ENCODE results near the gene TRAPPC3L.
"Not testable (repeated sequence)": the region's sequence is repeated elsewhere in the genome, so short reads cannot be mapped to it uniquely, and the experiment has no call there.

DNA sequence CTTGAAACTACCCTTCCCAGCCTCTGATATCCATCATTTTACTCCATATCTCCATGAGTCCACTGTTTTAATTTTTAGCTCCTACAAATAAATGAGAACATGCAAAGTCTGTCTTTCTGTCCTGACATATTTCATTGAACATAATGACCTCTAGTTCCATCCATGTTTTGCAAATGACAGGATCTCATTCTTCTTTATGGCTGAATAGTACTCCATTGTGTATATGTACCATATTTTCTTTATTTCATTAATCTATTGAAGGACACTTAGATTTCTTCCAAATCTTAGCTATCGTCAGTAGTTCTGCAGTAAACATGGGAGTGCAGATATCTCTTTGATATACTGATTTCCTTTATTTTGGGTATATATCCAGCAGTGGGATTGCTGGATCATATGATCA is 50.3 kb downstream of the TRAPPC3L start:
- not testable (repeated sequence) for TF ChIP-seq EZH2 (IDR thresholded peaks at IDR 0.05); POLR2AphosphoS5 (IDR thresholded peaks at IDR 0.05; ENCODE audit: borderline replicate concordance, low read depth, low read length); FOXP2 (optimal IDR thresholded peaks at IDR 0.05; ENCODE audit: control extremely low read depth, extremely low read length, insufficient read depth)

Measured in SK-N-MC (cell line).